Ovary (tissue), 9 donors: ENCODE measurements around the gene MYO5B. TPM values are rescaled to one million over a fixed set of nuclear protein-coding genes. Genes with fewer than 3 reads are reported as not detected.

Experiments
- DNase-seq, 5 donors: peaks; one replicate each; pipeline ENCODE4 v3.0.0-alpha.2; 2019 to 2020
- H3K27ac ChIP-seq, 2 donors: fragments of 200-600 bp; one replicate each; pipeline versions ENCODE4 v1.5.1 to v1.8.0; 2019 to 2022
- H3K27me3 ChIP-seq: fragments of 200-600 bp; one replicate; pipeline ENCODE4 v1.8.0; 2022
- H3K36me3 ChIP-seq: fragments of 200-600 bp; sonication (generic); one replicate; pipeline ENCODE4 v1.5.1; 2019
- H3K4me1 ChIP-seq: one replicate; pipeline ENCODE4 v1.8.1; 2013; ENCODE audit warnings: mild to moderate bottlenecking, moderate library complexity; ENCODE audit not compliant: insufficient read depth
- H3K4me3 ChIP-seq: fragments of 200-600 bp; sonication (generic); one replicate; pipeline ENCODE4 v1.5.1; 2017
- H3K9me3 ChIP-seq, 2 donors: fragments of 200-600 bp in 1 of 2; sonication (generic) in 1 of 2; one replicate each; pipeline versions ENCODE4 v1.5.1 to v1.8.1; 2013 to 2019; ENCODE audit warnings: mild to moderate bottlenecking in 1 of 2, moderate library complexity in 1 of 2
- EP300 ChIP-seq: sonication (generic); formaldehyde crosslinking; IDR thresholded peaks from one replicate; pipeline ENCODE4 v1.6.1; 2017; ENCODE audit warnings: antibody characterized with exemption
- POLR2A ChIP-seq: fragments of 450-650 bp; IDR thresholded peaks from one replicate; pipeline ENCODE4 v1.6.1; 2017; ENCODE audit warnings: antibody characterized with exemption, mild to moderate bottlenecking, moderate library complexity
- WGBS, 3 donors: extraction: QIAGEN DNeasy Blood & Tissue Kit in 1 of 3; methylation state at CpG; one replicate each; pipeline versions ENCODE4 v1.1.5 to v1.1.7; 2013 to 2017; 5-methylcytosine and 5-hydroxymethylcytosine counted together
- intact Hi-C, 4 donors: fragments of 100-400 bp; cut with DNase I; formaldehyde crosslinking; loops; one replicate each; pipeline versions ENCODE4 v1.11.0 to v1.15.1; 2022 to 2023
- polyA plus RNA-seq, 2 donors: library from polyadenylated mRNA; stranded (reverse); fragments of 200-250 nt in 1 of 2; fragments of 350-450 nt in 1 of 2; fragmentation: Illumina TruSeq in 1 of 2; extraction: RNeasy Lipid Tissue Mini Kit (QIAGEN cat#74804) in 1 of 2; gene quantifications; one replicate each; pipeline ENCODE4 v1.2.3, GENCODE V29; 2013 to 2014
- total RNA-seq, 7 donors: library from RNA; depleted of rRNA in 2 of 7; stranded (reverse); fragments of >200 nt in 2 of 7; fragmentation: NEBNext Ultra II Directional in 3 of 7; extraction: Animal tissue kit (Norgen Biotek cat#: 25700) in 3 of 7; gene quantifications; one replicate each; pipeline versions ENCODE4 v1.1.0 to v1.2.4, GENCODE V29; 2016 to 2023
- TF ChIP-seq, protein P1 (sequence below), 3 donors: fragments of 450-650 bp in 2 of 3; fragments of 200-600 bp in 1 of 3; IDR thresholded peaks; one replicate each; pipeline versions ENCODE4 v1.5.1 to v1.8.0; 2016 to 2022; ENCODE audit warnings: antibody characterized with exemption in 3 of 3, mild to moderate bottlenecking in 1 of 3
- donor health status: DM: no; HTN: no; CAD: no; lungs with moderate emphysema.
- donor health status: DM: no; HTN: no; CAD: no.
- donor health status: Bipolar disorder and iron deficiency.
- donor health status: DM: yes; HTN: yes; CAD: no.
- donor health status: DM: no; HTN: no; CAD: no.
- donor health status: DM: yes; HTN: yes; CAD: no.

The MYO5B gene
- total and polyA plus RNA-seq, 9 donors = 0.25 to 25.5 (median 1.5) TPM

DNA sequence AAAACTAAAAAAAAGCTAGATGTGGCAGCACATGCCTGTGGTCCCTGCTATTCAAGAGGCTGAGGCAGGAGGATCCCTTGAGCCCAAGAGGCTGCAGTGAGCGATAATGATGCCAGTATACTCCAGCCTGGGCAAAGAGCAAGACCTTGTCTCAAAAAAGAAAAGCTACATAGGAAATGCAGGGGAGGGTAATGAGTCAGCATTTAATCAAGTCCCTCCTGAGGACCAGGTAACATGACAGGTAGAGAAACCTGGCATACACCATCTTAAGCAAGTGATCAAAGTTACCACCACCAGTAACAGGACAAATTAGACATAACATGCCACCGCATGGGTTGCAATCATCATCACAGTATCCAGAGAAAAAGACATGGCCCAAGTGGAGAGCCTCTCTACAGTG is 25.8 kb downstream of the MYO5B start:
- DNase-seq = no peak
- H3K27me3 ChIP-seq = no peaks in the 10 kb centered on the region
- intact Hi-C loops = no loop called here
- TF ChIP-seq EP300 (no peak), POLR2A (no peak)
- TF ChIP-seq, protein P1, sequence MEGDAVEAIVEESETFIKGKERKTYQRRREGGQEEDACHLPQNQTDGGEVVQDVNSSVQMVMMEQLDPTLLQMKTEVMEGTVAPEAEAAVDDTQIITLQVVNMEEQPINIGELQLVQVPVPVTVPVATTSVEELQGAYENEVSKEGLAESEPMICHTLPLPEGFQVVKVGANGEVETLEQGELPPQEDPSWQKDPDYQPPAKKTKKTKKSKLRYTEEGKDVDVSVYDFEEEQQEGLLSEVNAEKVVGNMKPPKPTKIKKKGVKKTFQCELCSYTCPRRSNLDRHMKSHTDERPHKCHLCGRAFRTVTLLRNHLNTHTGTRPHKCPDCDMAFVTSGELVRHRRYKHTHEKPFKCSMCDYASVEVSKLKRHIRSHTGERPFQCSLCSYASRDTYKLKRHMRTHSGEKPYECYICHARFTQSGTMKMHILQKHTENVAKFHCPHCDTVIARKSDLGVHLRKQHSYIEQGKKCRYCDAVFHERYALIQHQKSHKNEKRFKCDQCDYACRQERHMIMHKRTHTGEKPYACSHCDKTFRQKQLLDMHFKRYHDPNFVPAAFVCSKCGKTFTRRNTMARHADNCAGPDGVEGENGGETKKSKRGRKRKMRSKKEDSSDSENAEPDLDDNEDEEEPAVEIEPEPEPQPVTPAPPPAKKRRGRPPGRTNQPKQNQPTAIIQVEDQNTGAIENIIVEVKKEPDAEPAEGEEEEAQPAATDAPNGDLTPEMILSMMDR (IDR thresholded peaks at IDR 0.05) = no peak
- H3K9me3 ChIP-seq = no peaks in the 10 kb centered on the region
- WGBS, 3 donors = 91% methylated on average over 2 of the region's 2 CpGs; no CpG with 5 or more reads in 2 of the 3 donors
- H3K4me3 ChIP-seq = no peak overlapping the region
- no peak overlapping the region for H3K27ac ChIP-seq
- no peaks in the 10 kb centered on the region for H3K36me3 ChIP-seq
- no peaks in the 10 kb centered on the region for H3K4me1 ChIP-seq

DNA sequence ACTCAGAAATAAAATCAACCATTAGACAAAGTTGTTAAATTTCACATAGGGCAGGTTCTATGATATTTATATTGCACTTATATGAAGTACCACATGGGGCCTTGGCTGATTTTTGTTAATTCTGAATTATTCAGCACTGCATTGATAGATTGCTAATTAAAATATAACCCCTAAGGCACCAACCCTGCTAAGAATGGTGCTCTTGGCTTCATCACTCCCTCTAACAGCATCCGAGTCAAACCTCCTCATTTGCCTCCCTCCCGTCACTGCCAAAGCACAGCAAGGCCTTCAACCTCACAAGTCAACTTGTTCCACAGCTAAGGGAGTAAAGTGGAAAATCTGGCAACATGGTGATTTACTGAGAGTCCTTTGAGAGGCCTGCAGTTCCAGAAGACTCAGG is 27.0 kb downstream of the MYO5B start:
- H3K4me3 ChIP-seq = no peak overlapping the region
- H3K27ac ChIP-seq = no peak overlapping the region
- DNase-seq = no peak
- H3K36me3 ChIP-seq = no peaks in the 10 kb centered on the region
- no peaks in the 10 kb centered on the region for H3K9me3 ChIP-seq
- no peaks in the 10 kb centered on the region for H3K4me1 ChIP-seq
- WGBS, 3 donors = 65 to 71% (median 70%) methylated on average over 2 of the region's 2 CpGs
- no peaks in the 10 kb centered on the region for H3K27me3 ChIP-seq
- TF ChIP-seq, protein P1 (IDR thresholded peaks at IDR 0.05) = no peak
- TF ChIP-seq EP300 (no peak), POLR2A (no peak)
- intact Hi-C loops = no loop called here

DNA sequence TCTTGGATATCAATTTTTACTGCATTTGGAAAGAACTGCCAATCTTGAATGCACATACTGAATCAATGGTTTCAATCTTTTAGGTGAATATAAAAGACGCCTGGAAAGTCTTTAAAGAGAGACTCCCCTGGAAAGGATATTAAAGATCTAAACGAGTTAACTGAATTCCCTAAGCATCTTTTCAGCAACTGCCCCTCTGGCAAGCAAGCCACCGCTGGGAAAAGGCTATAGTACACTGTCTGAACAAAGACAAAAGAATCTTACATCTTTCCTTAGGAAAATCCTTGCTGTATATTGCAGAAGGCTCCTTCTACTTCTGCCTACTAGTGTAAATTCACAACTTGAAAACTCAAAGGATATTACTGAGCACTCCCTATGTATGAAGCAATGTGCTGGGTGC is 28.0 kb downstream of the MYO5B start:
- DNase-seq = no peak
- H3K4me3 ChIP-seq = no peak overlapping the region
- no peak overlapping the region for H3K27ac ChIP-seq
- no peaks in the 10 kb centered on the region for H3K9me3 ChIP-seq
- H3K36me3 ChIP-seq = no peaks in the 10 kb centered on the region
- intact Hi-C loops = no loop called here
- H3K27me3 ChIP-seq = no peaks in the 10 kb centered on the region
- TF ChIP-seq EP300 (no peak), POLR2A (no peak)
- TF ChIP-seq, protein P1 (IDR thresholded peaks at IDR 0.05) = no peak
- H3K4me1 ChIP-seq = peaks cover 5% of the 10 kb centered on the region
- 62 to 69% (median 66%) methylated on average over 3 of the region's 3 CpGs for WGBS, 3 donors

DNA sequence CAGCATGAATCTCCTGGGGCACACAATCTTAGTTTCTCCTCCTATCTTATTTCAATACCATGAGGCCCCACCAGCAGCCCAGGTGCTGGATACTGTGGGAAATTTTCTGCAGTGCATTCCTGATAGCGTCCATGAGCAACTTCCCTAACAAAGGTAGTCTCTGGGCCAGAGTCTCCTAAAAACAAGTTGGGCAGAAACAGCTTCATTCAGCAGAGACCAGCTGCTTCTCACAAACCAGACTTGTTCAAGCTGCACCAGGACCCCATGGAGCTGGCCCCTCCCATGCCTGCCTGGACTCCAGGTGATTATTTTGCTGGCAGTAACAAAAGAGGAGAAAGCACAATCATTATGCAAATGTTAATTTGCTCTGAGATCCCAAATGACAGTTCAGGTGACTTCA is 31.4 kb downstream of the MYO5B start:
- DNase-seq = no peak
- intact Hi-C loops = no loop called here

More for the DNA sequence above, 31.4 kb downstream of the MYO5B start:
- H3K4me3 ChIP-seq = no peak overlapping the region
- 30 to 57% (median 43%) methylated on average over 1 of the region's 1 CpG for WGBS, 3 donors
- no peaks in the 10 kb centered on the region for H3K27me3 ChIP-seq
- no peak for TF ChIP-seq EP300
- TF ChIP-seq, protein P1 (IDR thresholded peaks at IDR 0.05) = no peak
- TF ChIP-seq POLR2A = no peak
- peaks cover 5% of the 10 kb centered on the region for H3K4me1 ChIP-seq
- no peaks in the 10 kb centered on the region for H3K9me3 ChIP-seq
- H3K36me3 ChIP-seq = no peaks in the 10 kb centered on the region
- no peak overlapping the region for H3K27ac ChIP-seq
